Stimulated activated effector memory CD8-positive, alpha-beta T cell treated with anti-CD3 and anti-CD28 coated beads, Interleukin-12 subunit alpha, Interleukin-12 subunit beta, amount 100 ng/mL, for 72 hours (primary cell): ENCODE data around the gene PIGR.

Source experiments
- ATAC-seq: fragments of 150-1000 bp; cut with Tn5 transposase; 2 replicates; pipeline ENCODE4 v1.10.0; 2021
- DNase-seq, 2 donors: peaks; one replicate each; pipeline ENCODE4 v3.0.0; 2021 to 2022; ENCODE audit warnings: low spot score in 2 of 2
- H3K27ac Mint-ChIP-seq: one replicate; pipeline ENCODE4 v1.8.0; 2022; ENCODE audit warnings: mild to moderate bottlenecking, mixed read lengths
- H3K36me3 Mint-ChIP-seq: one replicate; pipeline ENCODE4 v1.8.0; 2022; ENCODE audit warnings: mild to moderate bottlenecking, mixed read lengths
- H3K4me1 Mint-ChIP-seq: one replicate; pipeline ENCODE4 v1.8.0; 2022; ENCODE audit warnings: mixed read lengths
- H3K4me3 Mint-ChIP-seq: one replicate; pipeline ENCODE4 v1.8.0; 2022; ENCODE audit warnings: mild to moderate bottlenecking, mixed read lengths
- H3K9me3 Mint-ChIP-seq: one replicate; pipeline ENCODE4 v1.8.0; 2022; ENCODE audit warnings: mixed read lengths

Gene PIGR

GRCh38 chr1:206912445-206913095, 33.7 kb downstream of the PIGR start:
- DNase-seq: peak; percentile 49 to 76
- peak; percentile 61 for ATAC-seq
- H3K36me3 Mint-ChIP-seq: peaks cover 68% of the 10 kb centered on the region
- H3K9me3 Mint-ChIP-seq: no peaks in the 10 kb centered on the region
- peak overlapping the region; percentile 48 for H3K27ac Mint-ChIP-seq
- H3K4me1 Mint-ChIP-seq: peaks cover 84% of the 10 kb centered on the region
- no peak overlapping the region for H3K4me3 Mint-ChIP-seq

GRCh38 chr1:206911064-206911663, 35.1 kb downstream of the PIGR start:
- peak overlapping the region; percentile 40 for H3K4me3 Mint-ChIP-seq
- ATAC-seq (peak; percentile 45), DNase-seq (no peak)
- peaks cover 76% of the 10 kb centered on the region for H3K4me1 Mint-ChIP-seq
- H3K36me3 Mint-ChIP-seq: peaks cover 69% of the 10 kb centered on the region
- H3K9me3 Mint-ChIP-seq: no peaks in the 10 kb centered on the region
- H3K27ac Mint-ChIP-seq: no peak overlapping the region

- peak; percentile 2 for ATAC-seq
- peaks cover 73% of the 10 kb centered on the region for H3K36me3 Mint-ChIP-seq
- H3K27ac Mint-ChIP-seq: no peak overlapping the region
Measured at GRCh38 chr1:206909883-206910318, 36.4 kb downstream of the PIGR start.

DNA sequence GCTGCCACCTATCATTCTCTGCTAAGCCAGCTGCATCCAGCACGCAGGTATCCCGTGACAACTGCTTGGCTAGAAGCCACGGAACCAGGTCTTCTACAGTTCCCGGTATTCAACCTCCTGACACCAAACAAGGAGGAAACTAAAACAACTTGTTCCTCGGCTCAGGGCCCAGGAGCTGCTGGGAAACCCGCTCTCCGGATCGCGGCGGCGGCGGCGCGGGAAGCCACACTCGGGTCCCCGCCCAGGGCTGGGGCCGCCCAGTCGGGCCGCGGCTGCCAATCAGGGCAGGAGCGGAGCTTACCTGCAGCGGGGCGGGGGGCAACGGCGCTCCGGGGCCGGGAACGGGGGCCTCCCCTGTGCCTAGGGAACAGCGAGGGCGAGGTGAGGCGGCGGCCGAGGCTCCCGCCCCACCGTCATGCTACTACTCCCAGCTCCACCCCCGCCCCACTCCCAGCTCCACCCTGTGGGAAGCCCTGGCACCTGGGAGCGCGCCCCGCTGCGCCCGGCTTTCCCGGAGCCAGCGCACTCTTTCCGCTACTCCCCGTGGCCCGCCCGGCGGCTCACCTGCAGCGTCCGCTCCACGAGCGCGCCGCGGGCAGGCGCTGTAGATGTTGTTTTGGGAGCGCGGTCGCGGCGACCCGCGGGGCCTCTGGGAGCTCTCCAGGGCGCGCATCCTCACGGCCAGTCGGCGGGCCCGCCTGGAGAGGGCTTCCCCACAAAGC, 36.9 kb downstream of the PIGR start:
- Mint-ChIP-seq H3K27ac (no peak overlapping the region), H3K4me3 (peak overlapping the region; percentile 40), H3K9me3 (no peaks in the 10 kb centered on the region), H3K4me1 (peaks cover 76% of the 10 kb centered on the region), H3K36me3 (peaks cover 79% of the 10 kb centered on the region)
- DNase-seq (no peak), ATAC-seq (peak; percentile 46)

More at GRCh38 chr1:206909883-206910318, 36.4 kb downstream of the PIGR start:
- H3K4me1 Mint-ChIP-seq: peaks cover 76% of the 10 kb centered on the region
- no peaks in the 10 kb centered on the region for H3K9me3 Mint-ChIP-seq
- DNase-seq: no peak
- peak overlapping the region; percentile 40 for H3K4me3 Mint-ChIP-seq

DNA sequence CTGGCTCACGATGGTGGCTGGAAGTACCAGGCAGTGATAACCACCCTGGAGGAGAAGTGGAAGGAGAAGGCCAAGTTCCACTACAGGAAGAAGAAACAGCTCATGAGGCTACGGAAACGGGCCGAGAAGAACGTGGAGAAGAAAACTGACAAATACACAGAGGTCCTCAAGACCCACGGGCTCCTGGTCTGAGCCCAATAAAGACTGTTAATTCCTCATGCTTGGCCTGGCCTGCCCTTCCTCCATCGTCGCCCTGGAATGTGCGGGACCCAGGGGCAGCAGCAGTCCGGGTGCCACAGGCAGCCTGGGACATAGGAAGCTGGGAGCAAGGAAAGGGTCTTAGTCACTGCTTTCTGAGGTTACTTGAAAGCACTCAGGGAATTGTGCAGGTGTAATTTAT, 38.2 kb downstream of the PIGR start:
- peaks cover 83% of the 10 kb centered on the region for H3K36me3 Mint-ChIP-seq
- DNase-seq (no peak), ATAC-seq (no peak)
- no peaks in the 10 kb centered on the region for H3K9me3 Mint-ChIP-seq
- H3K4me3 Mint-ChIP-seq: peak overlapping the region; percentile 10
- peak overlapping the region; percentile 38 for H3K27ac Mint-ChIP-seq
- peaks cover 63% of the 10 kb centered on the region for H3K4me1 Mint-ChIP-seq

DNA sequence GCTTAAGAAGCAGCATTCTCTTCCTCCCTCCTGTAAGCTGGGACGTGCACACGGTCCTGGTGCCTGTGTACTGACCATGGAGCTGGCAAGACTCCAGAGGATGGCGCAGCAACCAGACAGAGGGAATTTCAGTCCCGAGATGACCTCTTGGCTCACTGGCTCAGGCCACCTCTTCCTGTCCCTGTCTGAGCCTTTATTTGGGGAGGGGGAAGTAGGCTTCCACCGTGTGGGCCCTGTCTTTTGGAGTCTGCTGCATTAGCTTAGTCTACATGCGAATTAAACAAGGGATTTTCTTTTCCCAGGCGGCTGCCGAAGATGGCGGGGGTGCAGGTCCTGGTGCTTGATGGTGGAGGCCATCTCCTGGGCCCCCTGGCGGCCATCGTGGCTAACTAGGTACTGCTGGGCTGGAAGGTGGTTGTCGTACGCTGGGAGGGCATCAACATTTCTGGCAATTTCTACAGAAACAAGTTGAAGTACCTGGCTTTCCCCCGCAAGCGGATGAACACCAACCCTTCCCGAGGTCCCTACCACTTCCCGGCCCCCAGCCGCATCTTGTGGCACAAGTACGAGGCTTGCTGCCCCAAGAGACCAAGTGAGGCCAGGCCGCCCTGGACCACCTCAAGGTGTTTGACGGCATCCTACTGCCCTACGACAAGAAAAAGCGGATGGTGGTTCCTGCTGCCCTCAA, 38.8 kb downstream of the PIGR start:
- Mint-ChIP-seq H3K4me3 (no peak overlapping the region), H3K4me1 (peaks cover 57% of the 10 kb centered on the region)
- ATAC-seq: no peak

GRCh38 chr1:206905295-206906164, 40.7 kb downstream of the PIGR start:
- ATAC-seq (peak; percentile 86), DNase-seq (no peak)
- Mint-ChIP-seq H3K4me3 (peak overlapping the region; percentile 28), H3K36me3 (peaks cover 69% of the 10 kb centered on the region), H3K9me3 (no peaks in the 10 kb centered on the region), H3K4me1 (peaks cover 39% of the 10 kb centered on the region), H3K27ac (peak overlapping the region; percentile 83)

More for the DNA sequence above, 38.8 kb downstream of the PIGR start:
- Mint-ChIP-seq H3K27ac (peak overlapping the region; percentile 38), H3K36me3 (peaks cover 81% of the 10 kb centered on the region), H3K9me3 (no peaks in the 10 kb centered on the region)
- no peak for DNase-seq

GRCh38 chr1:206904423-206905142, 41.7 kb downstream of the PIGR start:
- DNase-seq: no peak

DNA sequence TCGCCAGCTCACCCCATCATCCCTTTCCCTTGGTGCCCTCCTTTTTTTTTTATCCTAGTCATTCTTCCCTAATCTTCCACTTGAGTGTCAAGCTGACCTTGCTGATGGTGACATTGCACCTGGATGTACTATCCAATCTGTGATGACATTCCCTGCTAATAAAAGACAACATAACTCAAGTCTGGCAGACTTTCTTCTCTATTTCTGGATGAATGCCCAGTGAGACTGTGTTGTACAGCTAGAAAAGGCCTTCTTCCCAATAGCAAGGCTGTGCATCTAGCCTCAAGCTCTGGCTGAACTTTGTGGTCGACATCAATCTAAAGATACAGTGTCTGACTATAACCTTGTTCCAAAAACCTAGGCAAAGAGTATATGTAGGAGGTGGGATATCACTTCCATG, 42.6 kb downstream of the PIGR start:
- Mint-ChIP-seq H3K4me1 (peaks cover 38% of the 10 kb centered on the region), H3K27ac (peak overlapping the region; percentile 23), H3K9me3 (no peaks in the 10 kb centered on the region), H3K36me3 (peaks cover 54% of the 10 kb centered on the region), H3K4me3 (no peak overlapping the region)
- ATAC-seq: no peak
- no peak for DNase-seq

More at GRCh38 chr1:206904423-206905142, 41.7 kb downstream of the PIGR start:
- Mint-ChIP-seq H3K4me3 (peak overlapping the region; percentile 28), H3K9me3 (no peaks in the 10 kb centered on the region), H3K36me3 (peaks cover 60% of the 10 kb centered on the region), H3K4me1 (peaks cover 37% of the 10 kb centered on the region), H3K27ac (peak overlapping the region; percentile 83)
- ATAC-seq: no peak

- DNase-seq (no peak), ATAC-seq (no peak)
- Mint-ChIP-seq H3K9me3 (no peaks in the 10 kb centered on the region), H3K27ac (peak overlapping the region; percentile 10), H3K4me3 (no peak overlapping the region), H3K4me1 (peaks cover 40% of the 10 kb centered on the region), H3K36me3 (peaks cover 44% of the 10 kb centered on the region)
Measured at GRCh38 chr1:206902702-206903101, 43.6 kb downstream of the PIGR start.

DNA sequence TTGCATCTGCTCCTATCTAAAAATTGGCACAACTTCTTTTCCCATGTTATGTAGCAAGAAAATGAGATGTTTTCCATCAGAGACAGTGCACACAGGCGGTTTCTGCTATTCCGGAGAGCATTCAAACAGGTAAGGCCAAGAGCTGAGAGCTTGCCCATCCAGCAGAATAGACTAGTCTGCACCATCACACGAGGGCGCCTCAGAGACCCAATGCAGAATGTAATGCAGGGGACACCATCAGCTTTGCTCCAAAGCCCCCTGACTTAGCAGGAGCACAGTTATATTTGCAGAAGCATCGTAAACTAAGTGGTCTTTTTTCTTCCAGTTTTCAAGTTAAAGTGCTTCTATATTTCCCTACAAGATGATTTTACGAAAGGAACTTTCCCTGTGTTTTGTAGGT, 44.3 kb downstream of the PIGR start:
- DNase-seq: no peak
- Mint-ChIP-seq H3K4me1 (peaks cover 46% of the 10 kb centered on the region), H3K4me3 (no peak overlapping the region), H3K27ac (no peak overlapping the region), H3K9me3 (no peaks in the 10 kb centered on the region), H3K36me3 (peaks cover 38% of the 10 kb centered on the region)
- ATAC-seq: no peak

DNA sequence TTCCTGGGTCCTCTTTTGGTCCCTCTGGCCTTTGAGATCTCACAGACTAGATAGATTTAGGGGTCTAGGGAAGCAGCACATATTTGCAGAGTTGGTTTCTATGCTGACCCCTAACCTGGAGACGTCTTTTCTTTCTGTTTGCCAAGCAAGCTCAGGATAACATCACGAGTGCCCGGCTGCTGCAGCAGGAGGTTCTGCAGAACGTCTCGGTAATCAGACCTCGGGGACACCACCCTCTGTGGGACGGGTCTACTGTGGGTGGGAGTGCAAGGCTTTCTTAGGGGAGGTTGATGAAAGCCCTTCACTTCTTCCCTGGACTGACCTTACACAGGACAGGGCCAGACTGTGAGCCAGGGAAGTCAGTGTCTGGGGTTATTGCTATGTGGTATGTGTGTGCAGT, 46.1 kb downstream of the PIGR start:
- Mint-ChIP-seq H3K4me1 (peaks cover 35% of the 10 kb centered on the region), H3K27ac (no peak overlapping the region), H3K4me3 (no peak overlapping the region), H3K9me3 (no peaks in the 10 kb centered on the region), H3K36me3 (peaks cover 28% of the 10 kb centered on the region)
- DNase-seq (no peak), ATAC-seq (no peak)

- Mint-ChIP-seq H3K4me1 (peaks cover 31% of the 10 kb centered on the region), H3K27ac (no peak overlapping the region), H3K36me3 (peaks cover 24% of the 10 kb centered on the region), H3K9me3 (no peaks in the 10 kb centered on the region), H3K4me3 (no peak overlapping the region)
- no peak for DNase-seq
- ATAC-seq: no peak
Measured at GRCh38 chr1:206899717-206900116, 46.5 kb downstream of the PIGR start.

- H3K4me3 Mint-ChIP-seq: no peak overlapping the region
- DNase-seq: no peak
- H3K4me1 Mint-ChIP-seq: peaks cover 27% of the 10 kb centered on the region
- ATAC-seq: no peak
- H3K27ac Mint-ChIP-seq: no peak overlapping the region
- no peaks in the 10 kb centered on the region for H3K9me3 Mint-ChIP-seq
- peaks cover 16% of the 10 kb centered on the region for H3K36me3 Mint-ChIP-seq
Measured at GRCh38 chr1:206898915-206899431, 47.3 kb downstream of the PIGR start.
